Smooth muscle cell (in vitro differentiated cells): ENCODE data around the gene ILRUN. TPM values are rescaled to one million over a fixed set of nuclear protein-coding genes. Genes with fewer than 3 reads are reported as not detected.
"Not testable (repeated sequence)": the region's sequence is repeated elsewhere in the genome, so short reads cannot be mapped to it uniquely, and the experiment has no call there.

Experiments
- DNase-seq: peaks from one replicate; lab custom pipeline; 2025; ENCODE audit not compliant: unreplicated experiment; lab: John Stamatoyannopoulos, UW
- H2AFZ ChIP-seq: fragments of 200-600 bp; sonication (generic); 2 replicates; pipeline ENCODE4 v1.6.0; 2016; ENCODE audit warnings: antibody characterized with exemption, low read depth, mild to moderate bottlenecking
- H3F3A ChIP-seq: fragments of 200-600 bp; sonication (generic); 2 replicates; pipeline ENCODE4 v1.6.0; 2017; ENCODE audit warnings: antibody characterized with exemption, low read depth
- H3K27ac ChIP-seq: fragments of 200-600 bp; sonication (generic); 2 replicates; pipeline ENCODE4 v1.5.1; 2016; ENCODE audit warnings: low read depth, mild to moderate bottlenecking
- H3K27me3 ChIP-seq: fragments of 200-600 bp; sonication (generic); 2 replicates; pipeline ENCODE4 v1.6.1; 2016; ENCODE audit warnings: low read depth, mild to moderate bottlenecking
- H3K36me3 ChIP-seq: fragments of 200-600 bp; sonication (generic); 2 replicates; pipeline ENCODE4 v1.5.1; 2016; ENCODE audit warnings: low read depth
- H3K4me1 ChIP-seq: fragments of 200-600 bp; sonication (generic); 2 replicates; pipeline ENCODE4 v1.5.1; 2016; ENCODE audit warnings: low read depth
- H3K4me2 ChIP-seq: fragments of 200-600 bp; sonication (generic); 2 replicates; pipeline ENCODE4 v1.6.0; 2016; ENCODE audit warnings: mild to moderate bottlenecking
- H3K4me3 ChIP-seq: fragments of 200-600 bp; sonication (generic); 2 replicates; pipeline ENCODE4 v1.5.1; 2016; ENCODE audit warnings: mild to moderate bottlenecking
- H3K79me2 ChIP-seq: fragments of 200-600 bp; sonication (generic); 2 replicates; pipeline ENCODE4 v1.6.0; 2016; ENCODE audit warnings: low read depth, mild to moderate bottlenecking
- H3K9ac ChIP-seq: fragments of 200-600 bp; sonication (generic); 2 replicates; pipeline ENCODE4 v1.6.0; 2016; ENCODE audit warnings: low read depth
- H3K9me3 ChIP-seq: fragments of 200-600 bp; sonication (generic); replicated peaks from 2 replicates; pipeline ENCODE4 v1.5.1; 2016; ENCODE audit warnings: low read depth
- H4K20me1 ChIP-seq: fragments of 200-600 bp; sonication (generic); 2 replicates; pipeline ENCODE4 v1.6.0; 2016; ENCODE audit warnings: low read depth
- WGBS: methylation state at CpG from one replicate; pipeline ENCODE4 v1.1.7; 2016; ENCODE audit warnings: low lambda C conversion rate; 5-methylcytosine and 5-hydroxymethylcytosine counted together
- polyA plus RNA-seq: library from polyadenylated mRNA; unstranded; fragments of >200 nt; fragmentation: Nextera tagmentation; extraction: Ambion mirVana; gene quantifications from 2 replicates; pipeline ENCODE4 v1.2.1, GENCODE V29; 2016
- total RNA-seq: library from RNA; depleted of rRNA; stranded (reverse); fragments of >200 nt; gene quantifications from 2 replicates; pipeline ENCODE4 v1.2.3, GENCODE V29; 2014
- TF ChIP-seq, protein P1 (sequence below): fragments of 200-600 bp; sonication (generic); IDR thresholded peaks from 2 replicates; pipeline ENCODE4 v1.5.1; 2017; ENCODE audit warnings: borderline replicate concordance, mild to moderate bottlenecking, antibody characterized with exemption; ENCODE audit not compliant: insufficient read depth, poor library complexity, severe bottlenecking

ILRUN gene
- total and polyA plus RNA-seq, 2 experiments from 2014 or later, result 7.5 to 23.9 TPM

DNA sequence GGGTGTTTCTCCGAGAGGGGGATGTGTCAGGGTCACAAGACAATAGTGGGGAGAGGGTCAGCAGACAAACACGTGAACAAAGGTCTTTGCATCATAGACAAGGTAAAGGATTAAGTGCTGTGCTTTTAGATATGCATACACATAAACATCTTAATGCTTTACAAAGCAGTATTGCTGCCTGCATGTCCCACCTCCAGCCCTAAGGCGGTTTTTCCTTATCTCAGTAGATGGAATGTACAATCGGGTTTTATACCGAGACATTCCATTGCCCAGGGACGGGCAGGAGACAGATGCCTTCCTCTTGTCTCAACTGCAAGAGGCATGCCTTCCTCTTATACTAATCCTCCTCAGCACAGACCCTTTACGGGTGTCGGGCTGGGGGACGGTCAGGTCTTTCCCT lies 23.1 kb upstream of the ILRUN start:
- H3K36me3 ChIP-seq, H4K20me1 ChIP-seq, H3K27me3 ChIP-seq, H2AFZ ChIP-seq, H3K4me3 ChIP-seq, H3K9ac ChIP-seq, H3K79me2 ChIP-seq, H3F3A ChIP-seq, H3K9me3 ChIP-seq, DNase-seq: not testable (repeated sequence)
- Histone ChIP-seq H3K27ac (peak overlapping the region; percentile 60), H3K4me2 (peak overlapping the region; percentile 54), H3K4me1 (peaks cover 13% of the 10 kb centered on the region)
- whole genome bisulfite sequencing, result 0% methylated on average over 6 of the region's 9 CpGs

DNA sequence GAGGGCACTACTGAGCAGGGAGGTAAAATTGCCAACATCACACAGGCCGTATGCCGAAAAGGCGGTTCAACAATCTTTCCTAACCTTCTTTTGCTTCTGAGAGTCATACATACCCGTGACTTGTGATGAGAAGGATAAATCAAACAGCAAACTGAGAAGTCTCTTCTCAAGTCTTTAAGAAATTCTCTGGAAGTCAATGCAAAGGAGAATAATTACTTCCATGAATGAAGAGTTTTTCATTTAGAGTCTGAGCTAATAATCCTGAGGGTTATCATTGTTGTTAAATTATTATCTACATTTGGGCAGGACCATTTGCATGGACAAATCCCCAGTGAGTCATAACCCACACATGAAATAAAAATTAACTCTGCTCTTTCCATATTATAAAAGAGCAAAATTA lies 22.4 kb upstream of the ILRUN start:
- Histone ChIP-seq H3K9ac (peak overlapping the region; percentile 21), H3K4me1 (peaks cover 13% of the 10 kb centered on the region), H3K27me3 (no peaks in the 10 kb centered on the region), H3K9me3 (no peaks in the 10 kb centered on the region), H3K4me3 (peak overlapping the region; percentile 10), H2AFZ (peak overlapping the region; percentile 18), H3K36me3 (no peaks in the 10 kb centered on the region), H3K4me2 (peak overlapping the region; percentile 77), H3F3A (peaks cover 4% of the 10 kb centered on the region), H3K79me2 (no peaks in the 10 kb centered on the region), H3K27ac (peak overlapping the region; percentile 60), H4K20me1 (no peaks in the 10 kb centered on the region)
- TF ChIP-seq, protein P1, sequence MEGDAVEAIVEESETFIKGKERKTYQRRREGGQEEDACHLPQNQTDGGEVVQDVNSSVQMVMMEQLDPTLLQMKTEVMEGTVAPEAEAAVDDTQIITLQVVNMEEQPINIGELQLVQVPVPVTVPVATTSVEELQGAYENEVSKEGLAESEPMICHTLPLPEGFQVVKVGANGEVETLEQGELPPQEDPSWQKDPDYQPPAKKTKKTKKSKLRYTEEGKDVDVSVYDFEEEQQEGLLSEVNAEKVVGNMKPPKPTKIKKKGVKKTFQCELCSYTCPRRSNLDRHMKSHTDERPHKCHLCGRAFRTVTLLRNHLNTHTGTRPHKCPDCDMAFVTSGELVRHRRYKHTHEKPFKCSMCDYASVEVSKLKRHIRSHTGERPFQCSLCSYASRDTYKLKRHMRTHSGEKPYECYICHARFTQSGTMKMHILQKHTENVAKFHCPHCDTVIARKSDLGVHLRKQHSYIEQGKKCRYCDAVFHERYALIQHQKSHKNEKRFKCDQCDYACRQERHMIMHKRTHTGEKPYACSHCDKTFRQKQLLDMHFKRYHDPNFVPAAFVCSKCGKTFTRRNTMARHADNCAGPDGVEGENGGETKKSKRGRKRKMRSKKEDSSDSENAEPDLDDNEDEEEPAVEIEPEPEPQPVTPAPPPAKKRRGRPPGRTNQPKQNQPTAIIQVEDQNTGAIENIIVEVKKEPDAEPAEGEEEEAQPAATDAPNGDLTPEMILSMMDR, result no peak
- WGBS, result 73% methylated on average over 4 of the region's 4 CpGs
- no peak for DNase-seq

DNA sequence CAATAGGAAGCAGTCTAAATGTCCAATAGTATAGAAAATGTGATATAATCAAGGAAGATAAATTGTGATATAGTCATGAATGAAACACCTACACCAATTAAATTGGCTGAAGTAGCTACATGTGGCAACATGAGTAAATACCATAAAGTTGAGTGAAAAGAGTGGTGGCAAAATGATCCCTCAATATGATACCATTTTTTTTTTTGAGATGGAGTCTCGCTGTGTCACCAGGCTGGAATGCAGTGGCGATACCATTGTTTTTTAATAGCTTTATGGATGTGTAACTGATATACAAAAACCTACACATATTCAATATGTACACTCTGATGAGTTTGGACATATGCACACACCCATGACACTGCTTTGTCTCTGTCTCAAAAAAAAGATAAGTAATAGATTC lies 20.9 kb upstream of the ILRUN start:
- DNase-seq, result no peak
- H3K4me1 ChIP-seq, result peaks cover 13% of the 10 kb centered on the region
- H3K27ac ChIP-seq, result no peak overlapping the region
- H3K27me3 ChIP-seq, result no peaks in the 10 kb centered on the region
- H3K4me3 ChIP-seq, result no peak overlapping the region
- H3K9me3 ChIP-seq, result no peaks in the 10 kb centered on the region
- H3F3A ChIP-seq, result peaks cover 4% of the 10 kb centered on the region
- 77% methylated on average over 2 of the region's 2 CpGs for WGBS
- TF ChIP-seq, protein P1, result no peak
- H4K20me1 ChIP-seq, result no peaks in the 10 kb centered on the region
- H3K9ac ChIP-seq, result no peak overlapping the region
- H3K4me2 ChIP-seq, result no peak overlapping the region
- no peaks in the 10 kb centered on the region for H3K79me2 ChIP-seq
- H2AFZ ChIP-seq, result no peak overlapping the region
- H3K36me3 ChIP-seq, result no peaks in the 10 kb centered on the region

DNA sequence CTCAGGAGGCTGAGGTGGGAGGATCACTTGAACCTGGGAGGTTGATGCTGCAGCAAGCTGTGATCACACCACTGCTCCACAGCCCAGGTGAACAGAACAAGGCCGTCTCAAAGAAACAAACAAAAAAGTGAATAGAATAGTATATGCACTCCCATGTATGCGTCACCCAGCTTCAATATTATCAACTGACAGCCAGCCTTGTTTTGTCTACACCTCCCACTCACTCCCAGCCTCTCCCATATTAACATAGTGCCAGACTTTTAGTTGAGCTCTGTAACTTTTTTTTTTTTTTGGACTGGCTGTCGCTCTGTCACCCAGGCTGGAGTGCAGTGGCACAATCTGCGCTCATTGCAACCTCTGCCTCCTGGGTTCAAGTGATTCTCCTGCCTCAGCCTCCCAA lies 18.1 kb upstream of the ILRUN start:
- DNase-seq, result no peak
- no peak overlapping the region for H3K4me3 ChIP-seq
- H3K9me3 ChIP-seq, result no peaks in the 10 kb centered on the region
- no peak overlapping the region for H3K27ac ChIP-seq
- H3K79me2 ChIP-seq, result no peaks in the 10 kb centered on the region
- no peaks in the 10 kb centered on the region for H3K36me3 ChIP-seq
- 89% methylated on average over 4 of the region's 4 CpGs for WGBS
- H3K4me2 ChIP-seq, result no peak overlapping the region
- H2AFZ ChIP-seq, result no peak overlapping the region
- TF ChIP-seq, protein P1, result no peak
- H3F3A ChIP-seq, result peaks cover 4% of the 10 kb centered on the region
- no peak overlapping the region for H3K9ac ChIP-seq
- no peaks in the 10 kb centered on the region for H4K20me1 ChIP-seq
- H3K27me3 ChIP-seq, result no peaks in the 10 kb centered on the region
- peaks cover 8% of the 10 kb centered on the region for H3K4me1 ChIP-seq

DNA sequence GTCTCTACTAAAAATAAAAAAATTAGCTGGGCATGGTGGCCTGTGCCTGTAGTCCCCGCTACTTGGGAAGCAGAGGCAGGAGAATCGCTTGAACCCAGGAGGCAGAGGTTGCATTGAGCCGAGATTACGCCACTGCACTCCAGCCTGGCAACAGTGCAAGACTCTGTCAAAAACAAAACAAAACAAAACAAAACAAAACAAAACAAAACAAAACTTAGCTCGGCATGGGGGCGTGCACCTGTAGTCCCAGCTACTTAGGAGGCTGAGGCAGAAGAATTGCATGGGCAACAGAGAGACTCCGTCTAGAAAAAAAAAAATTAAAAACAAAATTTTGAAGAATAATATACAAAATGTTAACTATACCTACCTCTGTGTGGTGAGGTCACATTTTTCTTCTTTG lies 16.3 kb upstream of the ILRUN start:
- not testable (repeated sequence) for H3K4me1 ChIP-seq, H2AFZ ChIP-seq, H3K79me2 ChIP-seq, DNase-seq, H3K9me3 ChIP-seq, H4K20me1 ChIP-seq, H3K4me2 ChIP-seq, H3K27me3 ChIP-seq, H3K27ac ChIP-seq, H3K4me3 ChIP-seq, H3K9ac ChIP-seq, H3K36me3 ChIP-seq, H3F3A ChIP-seq
- WGBS, result 94% methylated on average over 7 of the region's 7 CpGs
